HS-27A (cell line): Measurements from ENCODE around the gene TPRA1.
"Not testable (repeated sequence)": the region's sequence is repeated elsewhere in the genome, so short reads cannot be mapped to it uniquely, and the experiment has no call there.

Experiments
- DNase-seq: peaks from one replicate; pipeline ENCODE4 v3.0.0-alpha.2; 2012; ENCODE audit warnings: low read depth, missing footprints

Gene TPRA1

GRCh38 chr3:127536830-127537812, 53.4 kb downstream of the TPRA1 start:
- DNase-seq: no peak

- no peak for DNase-seq
Measured at GRCh38 chr3:127535901-127536829, 54.4 kb downstream of the TPRA1 start.

GRCh38 chr3:127535106-127535785, 55.3 kb downstream of the TPRA1 start:
- no peak for DNase-seq

- DNase-seq: no peak
Measured at GRCh38 chr3:127534564-127534963, 56.0 kb downstream of the TPRA1 start.

- DNase-seq: no peak
Measured at GRCh38 chr3:127534161-127534451, 56.4 kb downstream of the TPRA1 start.

- DNase-seq: no peak
Measured at GRCh38 chr3:127532561-127533203, 57.9 kb downstream of the TPRA1 start.

- no peak for DNase-seq
Measured at GRCh38 chr3:127531821-127532220, 58.7 kb downstream of the TPRA1 start.

GRCh38 chr3:127530863-127531262, 59.7 kb downstream of the TPRA1 start:
- not testable (repeated sequence) for DNase-seq

- no peak for DNase-seq
Measured at GRCh38 chr3:127529346-127530188, 61.0 kb downstream of the TPRA1 start.

GRCh38 chr3:127525373-127525772, 65.2 kb downstream of the TPRA1 start:
- DNase-seq: no peak

GRCh38 chr3:127524296-127524896, 66.1 kb downstream of the TPRA1 start:
- no peak for DNase-seq
